Upper lobe of right lung (tissue), 1 donor: ENCODE results near the gene GPR137. TPM values are rescaled to one million over a fixed set of nuclear protein-coding genes. Genes with fewer than 3 reads are reported as not detected.

Source experiments
- ATAC-seq: fragments of 200-7000 bp; cut with Tn5 transposase; one replicate; pipeline ENCODE4 v1.9.1; 2020; ENCODE audit warnings: mild to moderate bottlenecking, moderate library complexity
- DNase-seq: peaks from one replicate; pipeline ENCODE4 v3.0.0-alpha.2; 2020
- H3K27ac ChIP-seq: fragments of 200-600 bp; one replicate; pipeline ENCODE4 v1.8.0; 2022
- H3K27me3 ChIP-seq: fragments of 200-600 bp; one replicate; pipeline ENCODE4 v1.8.0; 2022; ENCODE audit warnings: mild to moderate bottlenecking
- H3K36me3 ChIP-seq: fragments of 200-600 bp; one replicate; pipeline ENCODE4 v1.8.0; 2022
- H3K4me1 ChIP-seq: fragments of 200-600 bp; one replicate; pipeline ENCODE4 v1.8.0; 2022
- H3K4me3 ChIP-seq: fragments of 200-600 bp; one replicate; pipeline ENCODE4 v1.8.0; 2022; ENCODE audit warnings: mild to moderate bottlenecking
- H3K9me3 ChIP-seq: fragments of 200-600 bp; one replicate; pipeline ENCODE4 v1.8.0; 2022
- intact Hi-C: fragments of 100-400 bp; cut with DNase I; formaldehyde crosslinking; loops from one replicate; pipeline ENCODE4 v1.11.0; 2022
- total RNA-seq: library from RNA; stranded (reverse); fragmentation: NEBNext Ultra II Directional; extraction: Animal tissue kit (Norgen Biotek cat#: 25700); gene quantifications from one replicate; pipeline ENCODE4 v1.2.1, GENCODE V29; 2021
- TF ChIP-seq, protein P1 (sequence below): fragments of 200-600 bp; IDR thresholded peaks from one replicate; pipeline ENCODE4 v1.8.0; 2022; ENCODE audit warnings: antibody characterized with exemption
- donor health status: DM: no; HTN: yes; CAD: no; lungs with severe emphysema.

The GPR137 gene
- total RNA-seq, 1 donor from 2014 or later, result 38.6 TPM

- DNase-seq, result no peak
These were observed 495 bp downstream of the GPR137 start for GRCh38 chr11:64285885-64286800.

DNA sequence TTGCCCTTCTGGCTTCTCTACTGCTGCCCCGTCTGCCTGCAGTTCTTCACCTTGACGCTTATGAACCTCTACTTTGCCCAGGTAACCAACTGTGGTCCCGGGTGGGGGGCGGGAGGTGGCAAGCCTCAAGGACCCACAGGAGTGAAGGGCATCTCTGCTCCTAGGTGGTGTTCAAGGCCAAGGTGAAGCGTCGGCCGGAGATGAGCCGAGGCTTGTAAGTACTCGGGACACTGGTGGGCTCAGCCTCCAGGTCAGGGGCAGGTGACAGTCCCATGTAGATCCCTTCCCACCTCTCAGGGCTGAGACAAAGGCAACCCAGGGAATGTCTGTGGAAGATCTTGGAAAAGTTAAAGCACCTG is 1.1 kb downstream of the GPR137 start:
- H3K27me3 ChIP-seq, result peaks cover 13% of the 10 kb centered on the region
- H3K27ac ChIP-seq, result no peak overlapping the region
- DNase-seq (no peak), ATAC-seq (no peak)
- TF ChIP-seq, protein P1, sequence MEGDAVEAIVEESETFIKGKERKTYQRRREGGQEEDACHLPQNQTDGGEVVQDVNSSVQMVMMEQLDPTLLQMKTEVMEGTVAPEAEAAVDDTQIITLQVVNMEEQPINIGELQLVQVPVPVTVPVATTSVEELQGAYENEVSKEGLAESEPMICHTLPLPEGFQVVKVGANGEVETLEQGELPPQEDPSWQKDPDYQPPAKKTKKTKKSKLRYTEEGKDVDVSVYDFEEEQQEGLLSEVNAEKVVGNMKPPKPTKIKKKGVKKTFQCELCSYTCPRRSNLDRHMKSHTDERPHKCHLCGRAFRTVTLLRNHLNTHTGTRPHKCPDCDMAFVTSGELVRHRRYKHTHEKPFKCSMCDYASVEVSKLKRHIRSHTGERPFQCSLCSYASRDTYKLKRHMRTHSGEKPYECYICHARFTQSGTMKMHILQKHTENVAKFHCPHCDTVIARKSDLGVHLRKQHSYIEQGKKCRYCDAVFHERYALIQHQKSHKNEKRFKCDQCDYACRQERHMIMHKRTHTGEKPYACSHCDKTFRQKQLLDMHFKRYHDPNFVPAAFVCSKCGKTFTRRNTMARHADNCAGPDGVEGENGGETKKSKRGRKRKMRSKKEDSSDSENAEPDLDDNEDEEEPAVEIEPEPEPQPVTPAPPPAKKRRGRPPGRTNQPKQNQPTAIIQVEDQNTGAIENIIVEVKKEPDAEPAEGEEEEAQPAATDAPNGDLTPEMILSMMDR, result no peak
- no peaks in the 10 kb centered on the region for H3K9me3 ChIP-seq
- H3K4me3 ChIP-seq, result no peak overlapping the region
- intact Hi-C loops, result no loop called here
- peaks cover 25% of the 10 kb centered on the region for H3K4me1 ChIP-seq
- peaks cover 9% of the 10 kb centered on the region for H3K36me3 ChIP-seq

More at GRCh38 chr11:64285885-64286800, 495 bp downstream of the GPR137 start:
- peak overlapping the region; percentile 96 for H3K4me3 ChIP-seq
- peaks cover 27% of the 10 kb centered on the region for H3K4me1 ChIP-seq
- H3K9me3 ChIP-seq, result no peaks in the 10 kb centered on the region
- H3K36me3 ChIP-seq, result peaks cover 10% of the 10 kb centered on the region
- peak overlapping the region; percentile 95 for H3K27ac ChIP-seq
- TF ChIP-seq, protein P1, result no peak
- intact Hi-C loops, result no loop called here
- H3K27me3 ChIP-seq, result peaks cover 7% of the 10 kb centered on the region
- ATAC-seq, result no peak

DNA sequence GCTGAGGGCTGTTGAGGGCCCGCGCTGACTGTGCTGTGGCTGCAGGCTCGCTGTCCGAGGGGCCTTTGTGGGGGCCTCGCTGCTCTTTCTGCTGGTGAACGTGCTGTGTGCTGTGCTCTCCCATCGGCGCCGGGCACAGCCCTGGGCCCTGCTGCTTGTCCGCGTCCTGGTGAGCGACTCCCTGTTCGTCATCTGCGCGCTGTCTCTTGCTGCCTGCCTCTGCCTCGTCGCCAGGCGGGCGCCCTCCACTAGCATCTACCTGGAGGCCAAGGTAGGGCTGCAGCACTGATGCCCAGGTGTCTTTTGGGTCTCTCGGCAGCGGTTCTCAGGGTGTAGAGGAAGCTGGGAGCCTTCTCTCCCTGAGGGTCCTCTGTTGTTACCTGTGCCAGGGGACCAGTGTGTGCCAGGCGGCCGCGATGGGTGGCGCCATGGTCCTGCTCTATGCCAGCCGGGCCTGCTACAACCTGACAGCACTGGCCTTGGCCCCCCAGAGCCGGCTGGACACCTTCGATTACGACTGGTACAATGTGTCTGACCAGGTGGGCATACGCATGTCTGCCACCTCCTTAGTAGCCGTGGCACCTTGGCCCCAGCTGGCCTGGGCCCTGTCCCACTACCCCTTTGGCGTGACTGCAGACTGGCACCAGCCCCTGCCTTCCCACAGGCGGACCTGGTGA is 2.2 kb downstream of the GPR137 start:
- intact Hi-C loops, result no loop called here
- Histone ChIP-seq H3K9me3 (no peaks in the 10 kb centered on the region), H3K4me3 (no peak overlapping the region), H3K27ac (no peak overlapping the region), H3K4me1 (peaks cover 23% of the 10 kb centered on the region), H3K27me3 (peaks cover 24% of the 10 kb centered on the region), H3K36me3 (no peaks in the 10 kb centered on the region)
- ATAC-seq (no peak), DNase-seq (no peak)
- TF ChIP-seq, protein P1, result no peak

DNA sequence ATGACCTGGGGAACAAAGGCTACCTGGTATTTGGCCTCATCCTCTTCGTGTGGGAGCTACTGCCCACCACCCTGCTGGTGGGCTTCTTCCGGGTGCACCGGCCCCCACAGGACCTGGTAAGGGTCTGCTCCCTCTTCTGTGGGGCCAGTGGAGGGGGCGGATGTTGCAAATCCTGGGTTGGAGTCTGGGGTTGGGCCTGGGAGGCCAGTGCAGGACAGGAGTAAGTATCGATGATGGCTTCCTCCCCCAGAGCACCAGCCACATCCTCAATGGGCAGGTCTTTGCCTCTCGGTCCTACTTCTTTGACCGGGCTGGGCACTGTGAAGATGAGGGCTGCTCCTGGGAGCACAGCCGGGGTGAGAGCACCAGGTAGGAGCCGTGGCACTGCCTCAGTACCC is 2.7 kb downstream of the GPR137 start:
- ATAC-seq, result no peak
- TF ChIP-seq, protein P1, result no peak
- DNase-seq, result no peak
- no peak overlapping the region for H3K4me3 ChIP-seq
- H3K27me3 ChIP-seq, result peaks cover 29% of the 10 kb centered on the region
- H3K27ac ChIP-seq, result no peak overlapping the region
- intact Hi-C loops, result no loop called here
- no peaks in the 10 kb centered on the region for H3K36me3 ChIP-seq
- H3K9me3 ChIP-seq, result no peaks in the 10 kb centered on the region
- H3K4me1 ChIP-seq, result peaks cover 18% of the 10 kb centered on the region

DNA sequence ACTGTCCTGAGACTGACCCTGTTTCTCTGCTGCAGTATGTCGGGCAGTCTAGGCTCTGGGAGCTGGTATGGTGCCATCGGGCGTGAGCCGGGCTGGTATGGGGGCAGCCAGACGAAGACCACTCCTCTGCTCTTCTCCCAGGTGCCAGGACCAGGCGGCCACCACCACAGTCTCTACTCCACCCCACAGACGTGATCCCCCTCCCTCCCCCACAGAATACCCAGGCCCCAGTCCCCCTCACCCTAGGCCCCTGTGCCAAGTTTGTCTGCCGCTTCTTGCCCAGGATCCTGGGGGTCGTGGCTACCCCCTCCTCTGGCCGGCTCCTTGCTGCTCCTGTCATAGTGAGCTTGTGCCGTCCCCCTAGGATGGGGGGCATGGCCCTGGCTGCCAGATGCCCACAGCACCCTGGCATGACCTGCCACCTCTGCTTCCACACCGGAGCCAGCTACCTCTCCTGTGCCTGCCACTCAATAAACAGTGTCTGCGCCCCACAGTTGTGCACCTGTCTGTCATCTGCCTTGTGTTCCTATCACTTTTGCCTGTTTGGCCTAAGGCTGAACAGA is 3.4 kb downstream of the GPR137 start:
- DNase-seq, result no peak

More for the DNA sequence above, 3.4 kb downstream of the GPR137 start:
- Histone ChIP-seq H3K4me3 (no peak overlapping the region), H3K27ac (no peak overlapping the region), H3K9me3 (no peaks in the 10 kb centered on the region), H3K36me3 (no peaks in the 10 kb centered on the region), H3K27me3 (peaks cover 31% of the 10 kb centered on the region), H3K4me1 (peaks cover 11% of the 10 kb centered on the region)
- TF ChIP-seq, protein P1, result no peak
- ATAC-seq, result no peak
- intact Hi-C loops, result no loop called here
